GM21786 (cell line): ENCODE measurements around the gene CCAR1.
"Not testable (repeated sequence)": the region's sequence is repeated elsewhere in the genome, so short reads cannot be mapped to it uniquely, and the experiment has no call there.

Experiments
- ATAC-seq: cut with Tn5 transposase; IDR thresholded peaks from one replicate; pipeline ENCODE4 v1.9.1; 2021; ENCODE audit not compliant: unreplicated experiment

The CCAR1 gene

GRCh38 chr10:68759223-68759863 lies 38.3 kb downstream of the CCAR1 start:
- no peak for ATAC-seq

- ATAC-seq = no peak
These were observed 38.9 kb downstream of the CCAR1 start for GRCh38 chr10:68759967-68760366.

- ATAC-seq = not testable (repeated sequence)
These were observed 46.4 kb downstream of the CCAR1 start for GRCh38 chr10:68767407-68767806.

- no peak for ATAC-seq
These were observed 60.9 kb downstream of the CCAR1 start for GRCh38 chr10:68781613-68782574.

- ATAC-seq = no peak
These were observed 63.4 kb downstream of the CCAR1 start for GRCh38 chr10:68784476-68784875.

- ATAC-seq = no peak
These were observed 66.8 kb downstream of the CCAR1 start for GRCh38 chr10:68787813-68788212.

- no peak for ATAC-seq
These were observed 69.4 kb downstream of the CCAR1 start for GRCh38 chr10:68790476-68790875.

GRCh38 chr10:68792115-68792514 lies 71.1 kb downstream of the CCAR1 start:
- no peak for ATAC-seq

- no peak for ATAC-seq
These were observed 75.0 kb downstream of the CCAR1 start for GRCh38 chr10:68795886-68796532.

- ATAC-seq = no peak
These were observed 75.6 kb downstream of the CCAR1 start for GRCh38 chr10:68796605-68797004.

- ATAC-seq = no peak
These were observed 79.2 kb downstream of the CCAR1 start for GRCh38 chr10:68800211-68800610.

GRCh38 chr10:68804692-68805091 lies 83.7 kb downstream of the CCAR1 start:
- ATAC-seq = no peak

GRCh38 chr10:68810830-68811229 lies 89.8 kb downstream of the CCAR1 start:
- not testable (repeated sequence) for ATAC-seq

GRCh38 chr10:68811314-68812009 lies 90.4 kb downstream of the CCAR1 start:
- no peak for ATAC-seq

- ATAC-seq = no peak
These were observed 91.4 kb downstream of the CCAR1 start for GRCh38 chr10:68812420-68812819.

- no peak for ATAC-seq
These were observed 92.5 kb downstream of the CCAR1 start for GRCh38 chr10:68813559-68813958.

- ATAC-seq = no peak
These were observed 95.9 kb downstream of the CCAR1 start for GRCh38 chr10:68816796-68817412.

GRCh38 chr10:68820359-68820758 lies 99.3 kb downstream of the CCAR1 start:
- ATAC-seq = not testable (repeated sequence)

GRCh38 chr10:68822626-68823025 lies 101.6 kb downstream of the CCAR1 start:
- ATAC-seq = not testable (repeated sequence)

GRCh38 chr10:68826764-68827591 lies 105.9 kb downstream of the CCAR1 start, which contains the start of gene STOX1:
TSS of gene STOX1 (plus strand) at chr10:68827531. CDS start at chr10:68827624, 93 bp downstream.
- peak; percentile 77 for ATAC-seq
